Effector CD4-positive, alpha-beta T cell (primary cell): ENCODE measurements around the gene U2AF2.

Experiments used
- DNase-seq: peaks from one replicate; pipeline ENCODE4 v3.0.0-alpha.2; 2020
- total RNA-seq: gene quantifications from one replicate; lab custom pipeline; 2026; lab: John Stamatoyannopoulos, UW

U2AF2 gene
- 191 reads per million, percentile 92 among the genes with 10 or more reads in this experiment for total RNA-seq

GRCh38 chr19:55654868-55655647 lies at the start of gene U2AF2:
Gene U2AF2 (plus strand): TSS chr19:55655035. CDS start chr19:55655105, 70 bp downstream.
- peak; percentile 98 for DNase-seq

DNA sequence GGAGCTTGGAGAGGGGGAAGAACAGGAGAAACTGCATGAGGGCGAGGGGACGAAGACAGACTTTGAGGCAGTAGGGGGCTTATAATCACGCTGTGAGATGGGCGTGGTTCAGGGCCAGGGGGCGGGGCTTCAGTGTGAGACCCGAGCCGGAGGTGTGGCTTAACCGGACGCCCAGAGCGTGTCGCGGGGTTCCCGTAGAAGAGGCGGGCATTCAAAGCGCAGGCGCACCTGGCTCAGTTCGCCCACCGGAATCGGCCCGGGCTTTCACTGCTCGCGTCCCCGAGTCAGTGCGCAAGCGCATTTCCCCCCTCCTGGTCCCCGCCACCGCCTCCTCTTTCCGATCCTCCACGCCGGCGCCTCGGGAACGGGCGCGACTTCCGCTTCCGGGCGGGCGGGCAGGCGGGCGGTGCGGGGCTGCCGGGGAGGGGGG lies 49.6 kb upstream of the U2AF2 start:
- peak; percentile 97 for DNase-seq

DNA sequence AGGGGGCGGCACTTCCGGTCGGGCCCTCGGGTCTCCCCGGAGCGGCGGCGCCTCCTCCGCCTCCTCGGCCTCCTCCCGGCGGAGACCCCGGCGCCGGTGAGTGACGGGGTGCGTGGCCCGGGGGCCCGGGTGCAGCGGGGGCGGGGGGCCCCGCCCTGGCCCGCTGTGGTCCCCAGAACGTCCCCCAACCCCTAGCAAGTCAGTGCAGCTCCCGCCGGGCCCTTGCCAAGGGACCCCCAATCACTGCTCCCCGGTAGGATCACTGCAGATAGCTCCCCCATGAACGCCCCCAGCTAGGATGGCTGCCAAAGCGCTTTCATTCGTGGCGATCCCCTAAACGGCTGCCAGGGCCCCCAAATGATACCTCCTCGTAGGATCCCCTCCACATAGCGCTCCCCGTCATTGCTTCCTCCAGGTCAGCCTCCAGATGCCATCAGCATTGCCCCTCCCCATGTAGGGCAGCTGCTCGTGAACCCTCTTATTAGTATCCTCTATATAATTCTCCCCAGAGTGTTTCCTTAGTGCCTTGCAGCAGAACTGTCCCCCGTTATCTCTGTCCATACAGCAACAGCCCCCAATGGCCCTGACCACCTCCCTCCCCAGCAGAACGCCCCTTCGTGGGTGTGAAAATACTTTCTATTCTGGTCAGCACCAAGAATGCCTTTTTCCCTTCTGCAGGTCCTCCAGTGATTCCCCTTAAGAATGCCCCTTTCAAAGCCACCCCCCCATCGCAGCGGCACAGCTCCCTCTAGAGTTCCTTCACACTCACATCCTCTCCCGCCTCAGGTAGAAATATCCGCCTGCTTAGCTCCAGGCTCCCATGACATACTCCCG lies 49.0 kb upstream of the U2AF2 start, which contains the start of gene ZNF865:
Gene ZNF865, plus strand, starts transcription at position 11 of the 834 bp plus-strand sequence. CDS start 7,972 bp downstream, outside the sequence.
- peak; percentile 59 for DNase-seq

- no peak for DNase-seq
Measured at GRCh38 chr19:55606471-55606787, 48.4 kb upstream of the U2AF2 start.

DNA sequence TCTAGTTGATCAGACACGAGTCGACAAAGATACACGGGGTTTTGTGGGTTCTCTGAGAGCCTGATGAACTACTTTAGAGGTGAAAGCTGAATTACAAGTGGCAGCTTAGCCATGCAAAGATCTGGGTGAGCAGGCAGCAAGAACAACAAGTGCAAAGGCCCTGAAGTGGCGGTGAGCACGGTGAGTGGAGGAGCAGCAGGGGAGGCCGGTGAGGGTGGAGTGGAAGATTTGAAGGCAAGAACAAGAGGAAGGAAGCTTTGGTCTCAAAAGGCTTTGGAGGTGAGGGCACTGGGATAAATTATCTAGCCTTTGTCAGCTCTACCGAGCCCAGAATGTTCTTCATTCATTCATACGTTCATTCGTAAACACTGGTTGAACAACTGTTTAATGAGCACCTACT lies 48.0 kb upstream of the U2AF2 start:
- DNase-seq = no peak

- no peak for DNase-seq
Measured at GRCh38 chr19:55609326-55609725, 45.5 kb upstream of the U2AF2 start.

DNA sequence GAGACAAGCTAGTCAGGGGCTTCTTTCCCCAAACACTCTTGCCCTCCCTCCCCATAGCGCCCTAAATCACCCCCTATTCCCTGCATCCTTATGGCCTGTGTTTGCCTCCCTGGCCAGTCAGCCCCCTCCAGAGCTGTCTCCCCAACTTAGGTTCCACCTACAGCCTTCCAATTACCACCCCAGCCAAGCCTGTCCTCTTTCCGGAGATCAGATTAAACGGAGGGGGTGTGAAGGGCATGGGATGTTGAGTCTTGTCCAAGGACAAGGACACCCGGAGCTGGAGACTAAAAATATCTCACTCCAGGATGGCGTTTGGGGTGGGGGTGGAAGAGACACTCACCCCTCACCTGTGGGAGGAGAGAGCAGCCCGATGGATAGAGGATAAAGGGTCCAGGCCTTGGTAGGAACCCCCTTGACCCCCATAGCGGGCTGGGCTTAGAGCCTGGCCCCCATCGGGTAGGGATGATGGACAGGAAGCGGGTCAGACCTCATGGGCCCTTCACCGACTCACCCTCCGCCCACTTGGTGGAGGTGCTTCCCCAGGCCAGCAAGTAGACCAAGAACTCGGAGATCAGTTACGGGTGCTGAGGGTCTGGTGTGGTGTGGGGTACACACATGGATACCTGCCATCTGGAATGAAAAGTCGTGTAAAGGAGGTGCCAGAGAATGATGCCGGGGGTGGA lies 43.4 kb upstream of the U2AF2 start:
- no peak for DNase-seq

- DNase-seq = no peak
Measured at GRCh38 chr19:55611983-55612645, 42.7 kb upstream of the U2AF2 start.

GRCh38 chr19:55613396-55613795 lies 41.4 kb upstream of the U2AF2 start:
- no peak for DNase-seq

DNA sequence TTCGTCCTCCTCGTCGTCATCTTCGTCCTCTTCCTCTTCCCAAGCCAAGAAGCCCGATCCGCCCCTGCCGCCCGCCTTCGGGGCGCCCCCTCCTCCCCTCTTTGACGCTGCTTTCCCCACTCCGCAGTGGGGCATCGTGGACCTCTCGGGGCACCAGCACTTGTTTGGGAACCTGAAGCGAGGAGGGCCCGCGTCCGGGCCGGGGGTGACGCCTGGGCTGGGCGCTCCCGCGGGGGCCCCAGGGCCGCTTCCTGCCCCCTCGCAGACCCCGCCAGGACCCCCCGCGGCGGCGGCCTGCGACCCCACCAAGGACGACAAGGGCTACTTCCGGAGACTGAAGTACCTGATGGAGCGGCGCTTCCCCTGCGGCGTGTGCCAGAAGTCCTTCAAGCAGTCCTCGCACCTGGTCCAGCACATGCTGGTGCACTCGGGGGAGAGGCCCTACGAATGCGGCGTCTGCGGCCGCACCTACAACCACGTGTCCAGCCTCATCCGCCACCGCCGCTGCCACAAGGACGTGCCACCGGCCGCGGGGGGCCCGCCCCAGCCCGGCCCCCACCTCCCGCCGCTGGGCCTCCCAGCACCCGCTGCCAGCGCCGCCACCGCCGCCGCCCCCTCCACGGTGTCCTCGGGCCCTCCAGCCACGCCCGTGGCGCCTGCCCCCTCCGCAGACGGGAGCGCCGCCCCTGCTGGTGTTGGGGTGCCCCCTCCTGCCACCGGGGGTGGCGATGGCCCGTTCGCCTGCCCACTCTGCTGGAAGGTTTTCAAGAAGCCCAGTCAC lies 40.7 kb upstream of the U2AF2 start:
- no peak for DNase-seq

GRCh38 chr19:55614711-55615542 lies 39.9 kb upstream of the U2AF2 start:
- no peak for DNase-seq

DNA sequence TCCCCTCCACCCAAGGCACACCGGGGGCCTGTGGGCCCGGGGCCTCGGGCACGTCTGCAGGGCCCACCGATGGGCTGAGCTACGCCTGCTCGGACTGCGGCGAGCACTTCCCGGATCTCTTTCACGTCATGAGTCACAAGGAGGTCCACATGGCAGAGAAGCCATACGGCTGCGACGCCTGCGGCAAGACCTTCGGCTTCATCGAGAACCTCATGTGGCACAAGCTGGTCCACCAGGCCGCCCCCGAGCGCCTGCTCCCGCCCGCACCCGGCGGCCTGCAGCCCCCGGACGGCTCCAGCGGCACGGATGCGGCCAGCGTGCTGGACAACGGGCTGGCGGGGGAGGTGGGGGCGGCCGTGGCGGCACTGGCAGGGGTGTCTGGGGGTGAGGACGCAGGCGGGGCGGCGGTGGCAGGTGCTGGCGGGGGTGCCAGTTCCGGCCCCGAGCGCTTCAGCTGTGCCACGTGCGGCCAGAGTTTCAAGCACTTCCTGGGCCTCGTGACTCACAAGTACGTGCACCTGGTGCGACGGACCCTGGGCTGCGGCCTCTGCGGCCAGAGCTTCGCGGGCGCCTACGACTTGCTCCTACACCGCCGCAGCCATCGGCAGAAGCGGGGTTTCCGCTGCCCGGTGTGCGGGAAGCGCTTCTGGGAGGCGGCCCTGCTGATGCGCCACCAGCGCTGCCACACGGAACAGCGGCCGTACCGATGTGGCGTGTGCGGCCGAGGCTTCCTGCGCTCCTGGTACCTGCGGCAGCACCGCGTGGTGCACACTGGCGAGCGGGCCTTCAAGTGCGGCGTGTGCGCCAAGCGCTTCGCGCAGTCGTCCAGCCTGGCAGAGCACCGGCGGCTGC lies 39.1 kb upstream of the U2AF2 start:
- DNase-seq = no peak

DNA sequence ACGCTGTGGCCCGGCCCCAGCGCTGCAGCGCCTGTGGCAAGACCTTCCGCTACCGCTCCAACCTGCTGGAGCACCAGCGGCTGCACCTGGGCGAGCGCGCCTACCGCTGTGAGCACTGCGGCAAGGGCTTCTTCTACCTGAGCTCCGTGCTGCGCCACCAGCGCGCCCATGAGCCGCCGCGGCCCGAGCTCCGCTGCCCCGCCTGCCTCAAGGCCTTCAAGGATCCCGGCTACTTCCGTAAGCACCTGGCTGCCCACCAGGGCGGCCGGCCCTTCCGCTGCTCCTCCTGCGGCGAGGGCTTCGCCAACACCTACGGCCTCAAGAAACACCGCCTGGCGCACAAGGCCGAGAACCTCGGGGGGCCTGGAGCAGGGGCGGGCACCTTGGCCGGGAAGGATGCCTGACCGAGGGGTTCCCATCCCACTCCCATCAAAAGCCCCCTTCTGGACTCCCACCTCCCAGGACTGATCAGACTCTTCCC lies 38.4 kb upstream of the U2AF2 start:
- no peak for DNase-seq

GRCh38 chr19:55617426-55617825 lies 37.4 kb upstream of the U2AF2 start:
- DNase-seq = no peak

GRCh38 chr19:55618426-55618825 lies 36.4 kb upstream of the U2AF2 start:
- no peak for DNase-seq

GRCh38 chr19:55619286-55619685 lies 35.5 kb upstream of the U2AF2 start:
- DNase-seq = no peak

DNA sequence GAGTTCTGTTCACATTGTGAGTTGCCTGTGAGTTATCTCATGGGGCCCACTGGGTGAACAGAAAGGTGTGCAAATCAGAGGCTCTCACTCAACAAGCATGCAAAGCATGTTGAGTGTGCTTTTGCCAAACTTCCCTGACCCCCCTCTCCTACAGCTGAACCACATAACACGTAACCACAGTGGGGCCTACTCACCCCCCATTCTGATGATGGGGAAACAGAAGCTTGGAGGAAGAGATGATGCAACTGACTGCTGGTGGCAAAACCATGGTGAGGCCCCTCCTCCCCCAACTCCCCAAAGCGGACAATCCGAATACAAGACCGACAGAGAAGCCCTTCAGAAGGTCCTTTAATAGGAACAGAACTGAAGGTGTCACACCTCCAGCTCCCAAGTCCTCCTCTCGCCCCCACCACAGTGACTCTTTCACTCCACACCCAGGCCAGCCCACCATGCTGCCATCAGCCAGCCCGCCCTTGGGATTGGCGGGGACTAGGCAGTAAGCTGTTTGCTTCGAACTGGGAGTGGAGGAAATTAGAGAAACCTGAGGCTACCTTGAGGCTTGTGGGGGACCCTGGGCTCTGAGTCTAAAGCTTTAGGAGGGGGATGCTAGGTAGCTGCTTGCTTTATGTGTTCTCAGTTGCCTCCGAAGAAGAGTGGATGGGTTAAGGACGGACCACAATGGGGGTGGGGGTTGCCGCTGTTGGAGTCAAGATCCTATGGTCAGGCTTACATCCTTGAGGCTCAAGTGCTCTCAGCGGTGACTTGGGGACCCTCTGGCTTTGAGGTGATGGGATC lies 34.2 kb upstream of the U2AF2 start:
- no peak for DNase-seq

DNA sequence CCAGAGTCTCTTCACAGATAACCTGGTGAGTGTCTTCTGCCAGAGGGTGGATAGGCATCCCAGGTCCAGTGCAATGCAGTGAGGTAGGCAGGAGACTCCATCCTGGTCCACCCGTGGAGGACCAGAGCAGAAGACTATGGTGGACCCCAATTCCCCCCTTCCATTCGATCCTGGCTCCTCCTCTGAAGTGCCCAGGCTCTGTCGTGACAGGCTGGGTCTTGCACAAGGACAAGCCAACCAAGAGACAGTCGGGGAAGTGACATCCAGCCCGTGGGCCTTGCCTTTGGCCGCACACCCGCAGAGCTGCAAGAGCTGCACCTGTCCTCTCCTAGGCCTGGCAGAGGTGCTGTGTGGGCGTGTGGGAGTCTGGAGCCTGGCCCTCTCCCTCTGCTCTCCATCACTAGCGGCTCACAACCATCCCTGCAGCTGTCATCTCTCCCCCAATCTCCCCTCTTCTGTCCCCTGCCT lies 33.6 kb upstream of the U2AF2 start:
- no peak for DNase-seq
